ENCODE results near the gene KRTAP4-2. TPM values are rescaled to one million over a fixed set of nuclear protein-coding genes. Genes with fewer than 3 reads are reported as not detected.
"Not testable (repeated sequence)": the region's sequence is repeated elsewhere in the genome, so short reads cannot be mapped to it uniquely, and the experiment has no call there.

KRTAP4-2 gene
- total RNA-seq, 1 donor = not detected

- peak within 1 kb of the TSS; percentile 69 for H3K27ac ChIP-seq (ENCODE audit: low read depth, low read length)
These were observed 37.5 kb downstream of the KRTAP4-2 start, which contains the start of gene KRTAP4-6 for GRCh38 chr17:41140360-41141131. Gene KRTAP4-6, minus strand, starts transcription at chr17:41140544. Its CDS starts 57 bp downstream, at chr17:41140487.

GRCh38 chr17:41139865-41140264, 38.2 kb downstream of the KRTAP4-2 start:
- not testable (repeated sequence) for H3K9me3 ChIP-seq (ENCODE audit: low read depth, low read length); H3K27me3 ChIP-seq (ENCODE audit: insufficient read depth, low read length); DNase-seq (ENCODE audit: insufficient read length, low spot score, missing footprints); H3K4me2 ChIP-seq (ENCODE audit: insufficient read depth, low read length); H3K4me3 ChIP-seq (ENCODE audit: insufficient read depth, low read length); H3K79me2 ChIP-seq (ENCODE audit: insufficient read depth, low read length); H4K20me1 ChIP-seq (ENCODE audit: insufficient read depth, low read length); H2AFZ ChIP-seq (ENCODE audit: low read length); H3K4me1 ChIP-seq (ENCODE audit: insufficient read depth, low read length); H3K36me3 ChIP-seq (ENCODE audit: insufficient read depth, low read length)
- H3K27ac ChIP-seq (ENCODE audit: low read depth, low read length) = peak overlapping the region; percentile 69

More at GRCh38 chr17:41140360-41141131, 37.5 kb downstream of the KRTAP4-2 start, which contains the start of gene KRTAP4-6:
- H3K4me1 ChIP-seq (ENCODE audit: insufficient read depth, low read length) = peaks cover 6% of the 10 kb centered on the region
- no peaks in the 10 kb centered on the region for H3K79me2 ChIP-seq (ENCODE audit: insufficient read depth, low read length)
- no peaks in the 10 kb centered on the region for H4K20me1 ChIP-seq (ENCODE audit: insufficient read depth, low read length)
- H2AFZ ChIP-seq (ENCODE audit: low read length) = no peak within 1 kb of the TSS
- peaks cover 2% of the 10 kb centered on the region for H3K9me3 ChIP-seq (ENCODE audit: low read depth, low read length)
- no peaks in the 10 kb centered on the region for H3K36me3 ChIP-seq (ENCODE audit: insufficient read depth, low read length)
- H3K4me2 ChIP-seq (ENCODE audit: insufficient read depth, low read length) = no peak within 1 kb of the TSS
- no peak within 1 kb of the TSS for H3K4me3 ChIP-seq (ENCODE audit: insufficient read depth, low read length)
- no peaks in the 10 kb centered on the region for H3K27me3 ChIP-seq (ENCODE audit: insufficient read depth, low read length)
- DNase-seq (ENCODE audit: insufficient read length, low spot score, missing footprints) = peak; percentile 78
- TF ChIP-seq, protein P1, sequence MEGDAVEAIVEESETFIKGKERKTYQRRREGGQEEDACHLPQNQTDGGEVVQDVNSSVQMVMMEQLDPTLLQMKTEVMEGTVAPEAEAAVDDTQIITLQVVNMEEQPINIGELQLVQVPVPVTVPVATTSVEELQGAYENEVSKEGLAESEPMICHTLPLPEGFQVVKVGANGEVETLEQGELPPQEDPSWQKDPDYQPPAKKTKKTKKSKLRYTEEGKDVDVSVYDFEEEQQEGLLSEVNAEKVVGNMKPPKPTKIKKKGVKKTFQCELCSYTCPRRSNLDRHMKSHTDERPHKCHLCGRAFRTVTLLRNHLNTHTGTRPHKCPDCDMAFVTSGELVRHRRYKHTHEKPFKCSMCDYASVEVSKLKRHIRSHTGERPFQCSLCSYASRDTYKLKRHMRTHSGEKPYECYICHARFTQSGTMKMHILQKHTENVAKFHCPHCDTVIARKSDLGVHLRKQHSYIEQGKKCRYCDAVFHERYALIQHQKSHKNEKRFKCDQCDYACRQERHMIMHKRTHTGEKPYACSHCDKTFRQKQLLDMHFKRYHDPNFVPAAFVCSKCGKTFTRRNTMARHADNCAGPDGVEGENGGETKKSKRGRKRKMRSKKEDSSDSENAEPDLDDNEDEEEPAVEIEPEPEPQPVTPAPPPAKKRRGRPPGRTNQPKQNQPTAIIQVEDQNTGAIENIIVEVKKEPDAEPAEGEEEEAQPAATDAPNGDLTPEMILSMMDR (IDR thresholded peaks at IDR 0.05; ENCODE audit: extremely low read depth, low read depth, low read length) = no peak

DNA sequence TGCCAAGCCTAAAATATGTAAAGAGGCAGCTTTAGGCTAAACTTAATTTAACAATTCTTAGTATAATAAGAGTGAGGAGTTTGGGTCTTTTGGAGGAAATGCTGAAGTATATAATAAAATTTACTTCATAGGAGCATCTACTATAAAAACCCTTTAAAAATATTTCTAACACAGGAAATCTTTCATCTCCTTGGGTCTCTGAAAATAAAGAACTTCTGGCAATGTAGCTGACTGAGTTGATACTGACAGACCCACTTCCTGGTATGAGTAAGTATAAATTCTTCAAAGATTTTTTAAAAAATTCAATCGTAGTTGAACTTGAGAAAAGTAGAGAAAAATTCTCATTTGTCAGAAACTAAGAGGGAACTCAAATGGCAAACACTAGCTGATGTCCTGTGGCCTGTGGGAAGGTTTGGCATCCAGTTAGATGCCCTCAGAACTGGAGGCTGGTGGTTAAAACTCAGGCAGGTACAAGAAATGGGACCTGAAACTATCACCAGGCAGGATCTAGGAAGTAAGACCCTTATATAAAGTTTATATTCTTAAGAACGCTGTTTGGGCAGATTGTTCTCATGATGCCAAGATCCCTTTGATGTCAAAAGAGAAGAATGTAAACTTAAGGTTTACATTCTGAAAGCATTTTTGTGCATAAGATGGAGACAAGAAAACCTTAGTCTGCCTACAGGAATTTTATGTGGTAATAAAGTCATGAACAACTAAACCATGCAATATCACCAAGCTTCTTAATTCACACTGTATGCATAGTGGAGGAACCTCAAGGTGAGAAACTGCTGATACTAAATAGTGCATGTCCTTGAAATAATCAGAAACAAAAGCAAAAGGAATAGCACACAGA, 43.9 kb downstream of the KRTAP4-2 start:
- peak overlapping the region; percentile 31 for H3K27ac ChIP-seq (ENCODE audit: low read depth, low read length)
- H3K9me3 ChIP-seq (ENCODE audit: low read depth, low read length) = no peaks in the 10 kb centered on the region
- TF ChIP-seq, protein P1 (IDR thresholded peaks at IDR 0.05; ENCODE audit: extremely low read depth, low read depth, low read length) = no peak
- peaks cover 19% of the 10 kb centered on the region for H3K4me1 ChIP-seq (ENCODE audit: insufficient read depth, low read length)
- no peaks in the 10 kb centered on the region for H3K79me2 ChIP-seq (ENCODE audit: insufficient read depth, low read length)
- H3K27me3 ChIP-seq (ENCODE audit: insufficient read depth, low read length) = no peaks in the 10 kb centered on the region
- H3K4me2 ChIP-seq (ENCODE audit: insufficient read depth, low read length) = peak overlapping the region; percentile 15
- H3K4me3 ChIP-seq (ENCODE audit: insufficient read depth, low read length) = no peak overlapping the region
- H2AFZ ChIP-seq (ENCODE audit: low read length) = peak overlapping the region; percentile 85
- H4K20me1 ChIP-seq (ENCODE audit: insufficient read depth, low read length) = no peaks in the 10 kb centered on the region
- no peaks in the 10 kb centered on the region for H3K36me3 ChIP-seq (ENCODE audit: insufficient read depth, low read length)
- no peak for DNase-seq (ENCODE audit: insufficient read length, low spot score, missing footprints)

GRCh38 chr17:41131979-41132378, 46.0 kb downstream of the KRTAP4-2 start:
- H2AFZ ChIP-seq (ENCODE audit: low read length) = no peak overlapping the region
- DNase-seq (ENCODE audit: insufficient read length, low spot score, missing footprints) = no peak
- H3K27ac ChIP-seq (ENCODE audit: low read depth, low read length) = peak overlapping the region; percentile 22

More at GRCh38 chr17:41131979-41132378, 46.0 kb downstream of the KRTAP4-2 start:
- no peaks in the 10 kb centered on the region for H3K79me2 ChIP-seq (ENCODE audit: insufficient read depth, low read length)
- H3K27me3 ChIP-seq (ENCODE audit: insufficient read depth, low read length) = no peaks in the 10 kb centered on the region
- peak overlapping the region; percentile 22 for H3K4me2 ChIP-seq (ENCODE audit: insufficient read depth, low read length)
- peaks cover 19% of the 10 kb centered on the region for H3K4me1 ChIP-seq (ENCODE audit: insufficient read depth, low read length)
- no peaks in the 10 kb centered on the region for H3K36me3 ChIP-seq (ENCODE audit: insufficient read depth, low read length)
- no peaks in the 10 kb centered on the region for H4K20me1 ChIP-seq (ENCODE audit: insufficient read depth, low read length)
- H3K4me3 ChIP-seq (ENCODE audit: insufficient read depth, low read length) = no peak overlapping the region
- no peaks in the 10 kb centered on the region for H3K9me3 ChIP-seq (ENCODE audit: low read depth, low read length)
- TF ChIP-seq, protein P1 (IDR thresholded peaks at IDR 0.05; ENCODE audit: extremely low read depth, low read depth, low read length) = no peak

Small RNAs within 50 kb of the gene (small RNA-seq; reads per million reads assigned to genes)
- gene KRTAP4-17P = not detected

Other genes starting within 250 kb of the KRTAP4-2 start
- gene KRT23, start 240.6 kb downstream of the KRTAP4-2 start, total RNA-seq = 0.36 and 0.59 TPM in 2 replicates
- gene KRT39, start 211.3 kb downstream of the KRTAP4-2 start, total RNA-seq = 0.36 TPM in 1 of 2 replicates, not detected in the other
- under 0.01 TPM in 1 of 2 replicates, not detected in the other for gene KRT40, start 193.9 kb downstream of the KRTAP4-2 start, total RNA-seq
- not detected in 2 replicates for gene KRTAP3-3, start 184.1 kb downstream of the KRTAP4-2 start, total RNA-seq
- not detected in 2 replicates for gene KRTAP3-2, start 178.3 kb downstream of the KRTAP4-2 start, total RNA-seq
- gene KRTAP3-1, start 169.1 kb downstream of the KRTAP4-2 start, total RNA-seq = not detected in 2 replicates
- 25.0 and 31.8 TPM in 2 replicates for gene KRTAP1-5, start 151.0 kb downstream of the KRTAP4-2 start, total RNA-seq
- gene KRTAP1-4, start 148.0 kb downstream of the KRTAP4-2 start, total RNA-seq = not detected in 2 replicates
- not detected in 2 replicates for gene KRTAP1-3, start 143.3 kb downstream of the KRTAP4-2 start, total RNA-seq
- gene KRTAP1-1, start 136.8 kb downstream of the KRTAP4-2 start, total RNA-seq = 2.2 and 2.4 TPM in 2 replicates
- not detected in 2 replicates for gene KRTAP2-1, start 130.9 kb downstream of the KRTAP4-2 start, total RNA-seq
- gene KRTAP2-2, start 123.0 kb downstream of the KRTAP4-2 start, total RNA-seq = not detected in 2 replicates
- 0.29 TPM in 1 of 2 replicates, not detected in the other for gene KRTAP2-3, start 118.1 kb downstream of the KRTAP4-2 start, total RNA-seq
- not detected in 2 replicates for gene KRTAP2-4, start 112.3 kb downstream of the KRTAP4-2 start, total RNA-seq
- under 0.01 and 0.72 TPM in 2 replicates for gene KRTAP4-7, start 94.1 kb downstream of the KRTAP4-2 start, total RNA-seq
- gene KRTAP4-8, start 80.1 kb downstream of the KRTAP4-2 start, total RNA-seq = not detected in 2 replicates
- not detected in 2 replicates for gene KRTAP4-16, start 76.0 kb downstream of the KRTAP4-2 start, total RNA-seq
- gene KRTAP4-9, start 72.8 kb downstream of the KRTAP4-2 start, total RNA-seq = not detected in 2 replicates
- gene KRTAP4-11, start 59.8 kb downstream of the KRTAP4-2 start, total RNA-seq = not detected in 2 replicates
- not detected in 2 replicates for gene KRTAP4-12, start 54.0 kb downstream of the KRTAP4-2 start, total RNA-seq
- gene KRTAP4-6, start 37.7 kb downstream of the KRTAP4-2 start, total RNA-seq = not detected in 2 replicates
- gene KRTAP4-5, start 28.4 kb downstream of the KRTAP4-2 start, total RNA-seq = not detected in 2 replicates
- not detected in 2 replicates for gene KRTAP4-4, start 17.5 kb downstream of the KRTAP4-2 start, total RNA-seq
- not detected in 2 replicates for gene KRTAP4-3, start 10.0 kb downstream of the KRTAP4-2 start, total RNA-seq
- gene KRTAP4-1, start 6.7 kb upstream of the KRTAP4-2 start, total RNA-seq = not detected in 2 replicates
- not detected in 2 replicates for gene KRTAP9-1, start 11.7 kb upstream of the KRTAP4-2 start, total RNA-seq
- gene KRTAP9-2, start 48.4 kb upstream of the KRTAP4-2 start, total RNA-seq = not detected in 2 replicates
- not detected in 2 replicates for gene KRTAP9-3, start 54.2 kb upstream of the KRTAP4-2 start, total RNA-seq
- not detected in 2 replicates for gene KRTAP9-8, start 59.8 kb upstream of the KRTAP4-2 start, total RNA-seq
- gene KRTAP9-4, start 71.5 kb upstream of the KRTAP4-2 start, total RNA-seq = not detected in 2 replicates
- not detected in 2 replicates for gene KRTAP9-9, start 77.2 kb upstream of the KRTAP4-2 start, total RNA-seq
- not detected in 2 replicates for gene KRTAP9-6, start 87.2 kb upstream of the KRTAP4-2 start, total RNA-seq
- not detected in 2 replicates for gene KRTAP9-7, start 97.5 kb upstream of the KRTAP4-2 start, total RNA-seq
- gene KRTAP29-1, start 124.6 kb upstream of the KRTAP4-2 start, total RNA-seq = not detected in 2 replicates
- not detected in 2 replicates for gene KRTAP16-1, start 131.1 kb upstream of the KRTAP4-2 start, total RNA-seq
- not detected in 2 replicates for gene KRTAP17-1, start 137.5 kb upstream of the KRTAP4-2 start, total RNA-seq
- not detected in 2 replicates for gene KRT33A, start 172.6 kb upstream of the KRTAP4-2 start, total RNA-seq
- 0.29 and 1.1 TPM in 2 replicates for gene KRT33B, start 191.6 kb upstream of the KRTAP4-2 start, total RNA-seq
- gene KRT34, start 204.1 kb upstream of the KRTAP4-2 start, total RNA-seq = 9.4 and 11.2 TPM in 2 replicates
- gene KRT31, start 219.4 kb upstream of the KRTAP4-2 start, total RNA-seq = not detected in 2 replicates
- not detected in 2 replicates for gene KRT37, start 246.4 kb upstream of the KRTAP4-2 start, total RNA-seq

Data from osteoblast (primary cell).